CD4-positive, alpha-beta T cell (primary cell): ENCODE data around the gene COL18A1. TPM values are rescaled to one million over a fixed set of nuclear protein-coding genes. Genes with fewer than 3 reads are reported as not detected.

Source experiments
- ATAC-seq: fragments of 200-7000 bp; cut with Tn5 transposase; one replicate; pipeline ENCODE4 v1.10.0; 2022; ENCODE audit warnings: mild to moderate bottlenecking; ENCODE audit not compliant: poor library complexity
- CTCF ChIA-PET: fragments of 350-600 bp; sonication (Branson Sonifier 250); formaldehyde crosslinking; loops from one replicate; lab custom pipeline; 2021; ENCODE audit warnings: antibody characterized with exemption, inconsistent platforms; lab: Charles Lee
- POLR2A ChIA-PET: fragments of 350-600 bp; sonication (Branson Sonifier 250); formaldehyde crosslinking; loops from one replicate; lab custom pipeline; 2021; ENCODE audit warnings: antibody characterized with exemption, inconsistent platforms; lab: Charles Lee
- DNase-seq, 14 experiments: peaks; one replicate each; pipeline ENCODE4 v3.0.0-alpha.2; 2013 to 2020; ENCODE audit warnings: mixed read lengths in 2 of 14
- H3K27ac ChIP-seq, 2 donors: one replicate each; pipeline versions ENCODE4 v1.5.1 to v1.7.0; 2013; ENCODE audit warnings: low read length in 2 of 2, low read depth in 1 of 2, mild to moderate bottlenecking in 1 of 2
- H3K27me3 ChIP-seq, 2 experiments: 1 replicate in 1 of 2; 2 replicates in 1 of 2; pipeline versions ENCODE4 v1.6.1 to v1.7.0; 2013; ENCODE audit warnings: low read length in 2 of 2, control low read depth in 1 of 2, mild to moderate bottlenecking in 1 of 2, moderate library complexity in 1 of 2; ENCODE audit not compliant: insufficient read depth in 2 of 2, control insufficient read depth in 1 of 2
- H3K36me3 ChIP-seq: one replicate; pipeline ENCODE4 v1.6.1; 2013; ENCODE audit warnings: low read length, control low read depth; ENCODE audit not compliant: insufficient read depth
- H3K4me1 ChIP-seq: one replicate; pipeline ENCODE4 v1.6.1; 2013; ENCODE audit warnings: low read length, control low read depth; ENCODE audit not compliant: insufficient read depth
- H3K4me3 ChIP-seq: one replicate; pipeline ENCODE4 v1.5.1; 2013; ENCODE audit warnings: mild to moderate bottlenecking, low read length, moderate library complexity
- H3K9me3 ChIP-seq, 2 experiments: 1 replicate in 1 of 2; 2 replicates in 1 of 2; pipeline versions ENCODE4 v1.6.1 to v1.7.0; 2013; ENCODE audit warnings: low read length in 2 of 2, mild to moderate bottlenecking in 2 of 2, control low read depth in 1 of 2, moderate library complexity in 1 of 2; ENCODE audit not compliant: control insufficient read depth in 1 of 2, insufficient read depth in 1 of 2
- H3K27ac Mint-ChIP-seq: one replicate; pipeline ENCODE4 v1.8.0; 2020; ENCODE audit warnings: mixed read lengths
- H3K27me3 Mint-ChIP-seq: one replicate; pipeline ENCODE4 v1.8.0; 2021; ENCODE audit warnings: mixed read lengths
- H3K36me3 Mint-ChIP-seq: one replicate; pipeline ENCODE4 v1.8.0; 2021; ENCODE audit warnings: low read depth, mixed read lengths
- H3K4me1 Mint-ChIP-seq: one replicate; pipeline ENCODE4 v1.8.0; 2021; ENCODE audit warnings: low read depth, mixed read lengths
- H3K4me3 Mint-ChIP-seq: one replicate; pipeline ENCODE4 v1.8.0; 2020; ENCODE audit warnings: mild to moderate bottlenecking, mixed read lengths
- H3K9me3 Mint-ChIP-seq: one replicate; pipeline ENCODE4 v1.8.0; 2020; ENCODE audit warnings: mixed read lengths
- intact Hi-C, 2 experiments: fragments of 100-400 bp; cut with DNase I in 1 of 2; cut with micrococcal nuclease in 1 of 2; formaldehyde crosslinking; loops; one replicate each; pipeline versions ENCODE4 v1.15.1 to v1.9.0; 2023 to 2025; cut with DNase I, micrococcal nuclease
- total RNA-seq, 174 experiments: library from RNA in 2 of 174; stranded (reverse) in 2 of 174; gene quantifications; one replicate each; pipeline ENCODE4 v1.2.3 and lab custom pipeline; 2021 to 2026
- TF ChIP-seq, protein P1 (sequence below): fragments of 200-600 bp; IDR thresholded peaks from one replicate; pipeline ENCODE4 v1.8.0; 2022; ENCODE audit warnings: antibody characterized with exemption, mild to moderate bottlenecking

COL18A1 gene
- total RNA-seq, 2 experiments from 2014 or later = 15.2 to 16.0 TPM

- Histone ChIP-seq H3K9me3 (no peaks in the 10 kb centered on the region), H3K4me1 (peaks cover 33% of the 10 kb centered on the region), H3K27ac (no peak overlapping the region), H3K4me3 (no peak overlapping the region), H3K27me3 (no peaks in the 10 kb centered on the region), H3K36me3 (no peaks in the 10 kb centered on the region)
- DNase-seq (no peak), ATAC-seq (no peak)
- intact Hi-C loops = no loop called here
- Mint-ChIP-seq H3K27ac (peak overlapping the region; percentile 5), H3K9me3 (no peaks in the 10 kb centered on the region), H3K36me3 (no peaks in the 10 kb centered on the region), H3K27me3 (peaks cover under 1% of the 10 kb centered on the region), H3K4me1 (peaks cover 10% of the 10 kb centered on the region), H3K4me3 (no peak overlapping the region)
- TF ChIP-seq, protein P1, sequence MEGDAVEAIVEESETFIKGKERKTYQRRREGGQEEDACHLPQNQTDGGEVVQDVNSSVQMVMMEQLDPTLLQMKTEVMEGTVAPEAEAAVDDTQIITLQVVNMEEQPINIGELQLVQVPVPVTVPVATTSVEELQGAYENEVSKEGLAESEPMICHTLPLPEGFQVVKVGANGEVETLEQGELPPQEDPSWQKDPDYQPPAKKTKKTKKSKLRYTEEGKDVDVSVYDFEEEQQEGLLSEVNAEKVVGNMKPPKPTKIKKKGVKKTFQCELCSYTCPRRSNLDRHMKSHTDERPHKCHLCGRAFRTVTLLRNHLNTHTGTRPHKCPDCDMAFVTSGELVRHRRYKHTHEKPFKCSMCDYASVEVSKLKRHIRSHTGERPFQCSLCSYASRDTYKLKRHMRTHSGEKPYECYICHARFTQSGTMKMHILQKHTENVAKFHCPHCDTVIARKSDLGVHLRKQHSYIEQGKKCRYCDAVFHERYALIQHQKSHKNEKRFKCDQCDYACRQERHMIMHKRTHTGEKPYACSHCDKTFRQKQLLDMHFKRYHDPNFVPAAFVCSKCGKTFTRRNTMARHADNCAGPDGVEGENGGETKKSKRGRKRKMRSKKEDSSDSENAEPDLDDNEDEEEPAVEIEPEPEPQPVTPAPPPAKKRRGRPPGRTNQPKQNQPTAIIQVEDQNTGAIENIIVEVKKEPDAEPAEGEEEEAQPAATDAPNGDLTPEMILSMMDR = no peak
- ChIA-PET CTCF (interaction anchor here (1.1 kb wide), 1 partner anchor 10 kb away, joined by 4 read pairs; no protein-coding TSS in a partner anchor), POLR2A (interaction anchor here (0.9 kb wide), 1 partner anchor 13 kb away, joined by 3 read pairs; no protein-coding TSS in a partner anchor)
These were observed 65.1 kb downstream of the COL18A1 start for GRCh38 chr21:45470087-45470515.

DNA sequence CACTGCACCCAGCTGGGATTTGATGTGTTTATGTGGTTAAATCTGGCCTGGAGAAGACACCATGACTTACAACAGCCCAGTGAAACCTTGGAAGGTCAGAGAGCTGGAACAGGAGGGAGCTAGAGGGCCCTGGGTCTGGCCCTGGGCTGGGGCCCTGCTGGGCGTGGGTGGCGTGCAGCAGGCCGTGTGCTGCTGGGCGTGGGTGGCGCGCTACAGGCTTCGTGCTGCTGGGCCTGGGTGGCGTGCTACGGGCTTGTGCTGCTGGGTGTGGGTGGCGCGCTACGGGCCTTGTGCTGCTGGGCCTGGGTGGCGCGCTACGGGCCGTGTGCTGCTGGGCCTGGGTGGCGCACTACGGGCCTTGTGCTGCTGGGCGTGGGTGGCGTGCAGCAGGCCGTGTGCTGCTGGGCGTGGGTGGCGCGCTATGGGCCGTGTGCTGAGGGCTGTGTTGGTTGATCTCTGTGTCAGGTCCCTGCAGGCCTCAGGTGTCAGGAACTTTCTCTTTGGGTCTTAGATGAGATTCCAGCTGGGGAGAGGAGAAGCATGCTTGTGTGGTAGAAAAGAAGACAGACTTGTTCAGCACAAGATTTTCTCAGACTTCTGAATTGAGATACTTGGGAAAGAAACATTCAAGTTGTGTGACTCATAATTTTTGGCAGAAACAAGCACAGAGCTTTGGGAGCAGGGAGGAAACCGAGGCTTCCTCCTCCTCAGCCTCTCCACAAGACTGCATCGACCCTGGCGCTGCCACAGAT lies 66.0 kb downstream of the COL18A1 start:
- ATAC-seq (peak; percentile 17), DNase-seq (peak in 13 of 14 experiments; percentile 27 to 84 (median 52))
- Histone ChIP-seq H3K36me3 (no peaks in the 10 kb centered on the region), H3K27ac (peak overlapping the region; percentile 23 to 30), H3K27me3 (no peaks in the 10 kb centered on the region), H3K9me3 (no peaks in the 10 kb centered on the region), H3K4me3 (no peak overlapping the region), H3K4me1 (peaks cover 33% of the 10 kb centered on the region)
- Mint-ChIP-seq H3K4me1 (peaks cover 10% of the 10 kb centered on the region), H3K27ac (no peak overlapping the region), H3K36me3 (no peaks in the 10 kb centered on the region), H3K4me3 (no peak overlapping the region), H3K9me3 (no peaks in the 10 kb centered on the region), H3K27me3 (no peaks in the 10 kb centered on the region)
- POLR2A ChIA-PET = no interaction called here
- TF ChIP-seq, protein P1 = no peak
- CTCF ChIA-PET = interaction anchor here (1.1 kb wide), 1 partner anchor 9 kb away, joined by 4 read pairs; no protein-coding TSS in a partner anchor
- intact Hi-C loops = no loop called here

DNA sequence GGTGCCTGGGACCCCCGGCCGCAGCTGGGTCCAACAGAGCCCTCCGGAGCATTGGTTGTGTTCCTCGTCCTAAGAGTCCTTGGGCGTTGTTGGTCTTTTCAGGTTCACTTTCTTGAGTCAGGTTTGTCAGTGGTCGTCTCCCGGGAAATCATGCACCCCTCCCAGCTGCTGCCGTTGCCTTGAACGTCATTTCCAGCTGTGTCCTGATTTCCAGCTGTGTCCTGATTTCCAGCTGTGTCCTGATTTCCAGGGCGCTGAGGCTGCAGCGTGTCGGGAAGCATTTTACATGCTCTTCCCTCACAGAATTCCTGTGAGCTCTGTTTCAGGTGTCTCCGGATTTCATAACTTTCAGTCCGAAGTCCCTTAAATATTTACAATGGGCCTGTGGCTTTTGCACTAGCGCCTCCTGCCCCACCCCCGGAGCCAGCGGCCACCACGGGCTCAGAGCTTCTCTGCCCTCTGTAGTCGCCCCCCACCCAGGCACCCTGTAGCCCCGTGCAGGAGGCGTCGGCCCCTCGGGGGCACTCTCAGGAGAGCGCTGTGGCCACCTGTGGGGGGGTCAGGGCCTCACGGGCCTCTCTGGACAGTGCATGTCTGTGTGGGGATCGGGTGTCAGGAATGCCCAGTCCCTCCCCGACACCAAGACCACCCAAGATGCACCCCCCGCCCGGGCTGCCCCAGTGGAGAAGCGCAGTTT lies 66.7 kb downstream of the COL18A1 start:
- CTCF ChIA-PET = no interaction called here
- Histone ChIP-seq H3K27me3 (no peaks in the 10 kb centered on the region), H3K9me3 (no peaks in the 10 kb centered on the region), H3K4me1 (peaks cover 40% of the 10 kb centered on the region), H3K27ac (peak overlapping the region in 1 of 2 donors; percentile 30), H3K36me3 (no peaks in the 10 kb centered on the region), H3K4me3 (no peak overlapping the region)
- H3K4me3 Mint-ChIP-seq = no peak overlapping the region
- DNase-seq (no peak), ATAC-seq (no peak)
- no peaks in the 10 kb centered on the region for H3K9me3 Mint-ChIP-seq
- TF ChIP-seq, protein P1 = no peak
- POLR2A ChIA-PET = no interaction called here
- H3K27ac Mint-ChIP-seq = no peak overlapping the region
- H3K36me3 Mint-ChIP-seq = no peaks in the 10 kb centered on the region
- H3K27me3 Mint-ChIP-seq = no peaks in the 10 kb centered on the region
- intact Hi-C loops = no loop called here
- H3K4me1 Mint-ChIP-seq = peaks cover 16% of the 10 kb centered on the region
